ENCODE results near the gene NETO2.

GRCh38 chr16:47061204-47061603 lies 82.5 kb downstream of the NETO2 start:
- no peak for TF ChIP-seq JUN (IDR thresholded peaks at IDR 0.05; ENCODE audit: borderline replicate concordance, insufficient read depth, insufficient read length, low read depth)
- TF ChIP-seq MAX (IDR thresholded peaks at IDR 0.05; ENCODE audit: insufficient read depth, insufficient read length): no peak

Measured in endothelial cell of umbilical vein (primary cell).